GM12878 (cell line): ENCODE data around the gene ZNF423.

ENCODE experiments used
- BMI1 ChIP-seq: fragments of 450-650 bp; IDR thresholded peaks from 2 replicates; pipeline ENCODE4 v1.6.1; 2016; ENCODE audit warnings: mild to moderate bottlenecking, moderate library complexity, borderline replicate concordance
- FOXK2 ChIP-seq: fragments of 450-650 bp; IDR thresholded peaks from 2 replicates; pipeline ENCODE4 v1.6.1; 2017; ENCODE audit warnings: mild to moderate bottlenecking, moderate library complexity
- JUNB ChIP-seq: IDR thresholded peaks from 2 replicates; pipeline ENCODE4 v1.6.1; 2016; ENCODE audit warnings: antibody characterized with exemption, mild to moderate bottlenecking
- NR2C2 ChIP-seq: IDR thresholded peaks from 2 replicates; pipeline ENCODE4 v1.6.1; 2011; ENCODE audit warnings: borderline replicate concordance, low read depth; ENCODE audit not compliant: control insufficient read depth, insufficient read length
- POLR2A ChIP-seq: IDR thresholded peaks from 2 replicates; pipeline ENCODE4 v1.6.1; 2011; ENCODE audit warnings: low read depth, mild to moderate bottlenecking, low read length
- POLR2AphosphoS5 ChIP-seq: IDR thresholded peaks from 2 replicates; pipeline ENCODE4 v1.6.1; 2011; ENCODE audit warnings: mild to moderate bottlenecking, low read length, inconsistent platforms
- RAD21 ChIP-seq: IDR thresholded peaks from 2 replicates; pipeline ENCODE4 v1.6.1; 2011; ENCODE audit warnings: mild to moderate bottlenecking, low read depth, low read length, moderate library complexity; ENCODE audit not compliant: insufficient read depth
- TF ChIP-seq, protein P1 (sequence below), 3 experiments: IDR thresholded peaks in 2 of 3; conservative IDR thresholded peaks in 1 of 3; 2 replicates each; pipeline ENCODE4 v1.5.1; 2011; ENCODE audit warnings: low read depth in 3 of 3, low read length in 3 of 3, mild to moderate bottlenecking in 3 of 3, control low read depth in 2 of 3, moderate library complexity in 2 of 3, inconsistent platforms in 1 of 3, mixed read lengths in 1 of 3; ENCODE audit not compliant: control insufficient read depth in 2 of 3, insufficient read depth in 1 of 3; ENCODE audit errors: extremely low read depth in 1 of 3
- TF ChIP-seq, protein P2 (sequence below): IDR thresholded peaks from 2 replicates; pipeline ENCODE4 v1.6.1; 2012; ENCODE audit warnings: low read length, inconsistent platforms
- TF ChIP-seq, protein P3 (sequence below): fragments of 450-650 bp; formaldehyde crosslinking; IDR thresholded peaks from 2 replicates; pipeline ENCODE4 v1.4.0; 2022; ENCODE audit warnings: mild to moderate bottlenecking, moderate library complexity

DNA sequence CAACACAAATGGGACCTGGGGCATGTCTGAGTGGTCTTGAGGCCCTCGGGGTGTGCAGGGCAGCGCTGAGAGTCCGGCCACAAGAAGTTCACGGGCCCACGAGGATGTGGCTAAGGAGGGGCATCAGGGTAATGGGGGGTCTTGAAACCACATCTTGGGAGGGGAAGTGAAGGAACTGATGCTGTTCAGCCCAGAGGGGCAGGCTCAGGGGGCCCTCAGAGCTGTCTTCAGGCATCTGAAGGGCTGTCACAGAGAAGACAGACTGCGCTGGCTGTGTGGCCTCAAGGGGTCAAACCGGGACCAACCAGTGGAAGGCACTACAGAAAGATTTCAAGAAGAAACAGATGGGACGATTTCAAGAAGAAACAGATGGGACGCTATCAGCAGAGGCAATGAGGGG, 45.1 kb downstream of the ZNF423 start:
- TF ChIP-seq POLR2AphosphoS5 (no peak), FOXK2 (no peak), RAD21 (no peak), BMI1 (no peak), JUNB (no peak), POLR2A (no peak), NR2C2 (no peak)
- TF ChIP-seq, protein P1, sequence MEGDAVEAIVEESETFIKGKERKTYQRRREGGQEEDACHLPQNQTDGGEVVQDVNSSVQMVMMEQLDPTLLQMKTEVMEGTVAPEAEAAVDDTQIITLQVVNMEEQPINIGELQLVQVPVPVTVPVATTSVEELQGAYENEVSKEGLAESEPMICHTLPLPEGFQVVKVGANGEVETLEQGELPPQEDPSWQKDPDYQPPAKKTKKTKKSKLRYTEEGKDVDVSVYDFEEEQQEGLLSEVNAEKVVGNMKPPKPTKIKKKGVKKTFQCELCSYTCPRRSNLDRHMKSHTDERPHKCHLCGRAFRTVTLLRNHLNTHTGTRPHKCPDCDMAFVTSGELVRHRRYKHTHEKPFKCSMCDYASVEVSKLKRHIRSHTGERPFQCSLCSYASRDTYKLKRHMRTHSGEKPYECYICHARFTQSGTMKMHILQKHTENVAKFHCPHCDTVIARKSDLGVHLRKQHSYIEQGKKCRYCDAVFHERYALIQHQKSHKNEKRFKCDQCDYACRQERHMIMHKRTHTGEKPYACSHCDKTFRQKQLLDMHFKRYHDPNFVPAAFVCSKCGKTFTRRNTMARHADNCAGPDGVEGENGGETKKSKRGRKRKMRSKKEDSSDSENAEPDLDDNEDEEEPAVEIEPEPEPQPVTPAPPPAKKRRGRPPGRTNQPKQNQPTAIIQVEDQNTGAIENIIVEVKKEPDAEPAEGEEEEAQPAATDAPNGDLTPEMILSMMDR (IDR thresholded peaks at IDR 0.05 in 2 of 3, conservative IDR thresholded peaks at IDR 0.05 in 1 of 3; ENCODE audit: control insufficient read depth in 2 of 3, extremely low read depth in 1 of 3, insufficient read depth in 1 of 3, low read depth in 3 of 3, low read length in 3 of 3), result no peak
- TF ChIP-seq, protein P2, sequence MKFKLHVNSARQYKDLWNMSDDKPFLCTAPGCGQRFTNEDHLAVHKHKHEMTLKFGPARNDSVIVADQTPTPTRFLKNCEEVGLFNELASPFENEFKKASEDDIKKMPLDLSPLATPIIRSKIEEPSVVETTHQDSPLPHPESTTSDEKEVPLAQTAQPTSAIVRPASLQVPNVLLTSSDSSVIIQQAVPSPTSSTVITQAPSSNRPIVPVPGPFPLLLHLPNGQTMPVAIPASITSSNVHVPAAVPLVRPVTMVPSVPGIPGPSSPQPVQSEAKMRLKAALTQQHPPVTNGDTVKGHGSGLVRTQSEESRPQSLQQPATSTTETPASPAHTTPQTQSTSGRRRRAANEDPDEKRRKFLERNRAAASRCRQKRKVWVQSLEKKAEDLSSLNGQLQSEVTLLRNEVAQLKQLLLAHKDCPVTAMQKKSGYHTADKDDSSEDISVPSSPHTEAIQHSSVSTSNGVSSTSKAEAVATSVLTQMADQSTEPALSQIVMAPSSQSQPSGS, result no peak
- TF ChIP-seq, protein P3, sequence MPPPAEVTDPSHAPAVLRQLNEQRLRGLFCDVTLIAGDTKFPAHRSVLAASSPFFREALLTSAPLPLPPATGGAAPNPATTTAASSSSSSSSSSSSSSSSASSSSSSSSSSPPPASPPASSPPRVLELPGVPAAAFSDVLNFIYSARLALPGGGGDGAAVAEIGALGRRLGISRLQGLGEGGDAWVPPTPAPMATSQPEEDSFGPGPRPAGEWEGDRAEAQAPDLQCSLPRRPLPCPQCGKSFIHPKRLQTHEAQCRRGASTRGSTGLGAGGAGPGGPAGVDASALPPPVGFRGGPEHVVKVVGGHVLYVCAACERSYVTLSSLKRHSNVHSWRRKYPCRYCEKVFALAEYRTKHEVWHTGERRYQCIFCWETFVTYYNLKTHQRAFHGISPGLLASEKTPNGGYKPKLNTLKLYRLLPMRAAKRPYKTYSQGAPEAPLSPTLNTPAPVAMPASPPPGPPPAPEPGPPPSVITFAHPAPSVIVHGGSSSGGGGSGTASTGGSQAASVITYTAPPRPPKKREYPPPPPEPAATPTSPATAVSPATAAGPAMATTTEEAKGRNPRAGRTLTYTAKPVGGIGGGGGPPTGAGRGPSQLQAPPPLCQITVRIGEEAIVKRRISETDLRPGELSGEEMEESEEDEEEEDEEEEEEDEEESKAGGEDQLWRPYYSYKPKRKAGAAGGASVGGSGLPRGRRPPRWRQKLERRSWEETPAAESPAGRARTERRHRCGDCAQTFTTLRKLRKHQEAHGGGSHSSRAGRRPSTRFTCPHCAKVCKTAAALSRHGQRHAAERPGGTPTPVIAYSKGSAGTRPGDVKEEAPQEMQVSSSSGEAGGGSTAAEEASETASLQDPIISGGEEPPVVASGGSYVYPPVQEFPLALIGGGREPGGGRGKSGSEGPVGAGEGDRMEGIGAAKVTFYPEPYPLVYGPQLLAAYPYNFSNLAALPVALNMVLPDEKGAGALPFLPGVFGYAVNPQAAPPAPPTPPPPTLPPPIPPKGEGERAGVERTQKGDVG (CRISPR knock-in tag), result no peak
